K562 (cell line): ENCODE data around the gene PCP4L1. TPM values are rescaled to one million over a fixed set of nuclear protein-coding genes. Genes with fewer than 3 reads are reported as not detected.

Source experiments
- ATAC-seq: fragments of 200-7000 bp; cut with Tn5 transposase; 3 replicates; pipeline ENCODE4 v1.9.1; 2020; ENCODE audit warnings: moderate library complexity
- BruUV-seq: library from RNA; stranded (reverse); fragments of 400-500 nt; replicated peaks from 2 replicates; lab custom pipeline; 2021; lab: Mats Ljungman, UMichigan
- CTCF ChIA-PET: fragments of 300-600 bp; formaldehyde crosslinking; extraction: SDS; loops from one replicate; lab custom pipeline; 2021; ENCODE audit warnings: low intra/inter-chr PET ratio; lab: Yijun Ruan, JAX
- POLR2A ChIA-PET: fragments of 300-600, 350-650 bp; sonication (Branson Sonifier 250); formaldehyde crosslinking; extraction: SDS; loops from one replicate; lab custom pipeline; 2021; ENCODE audit warnings: antibody characterized with exemption, inconsistent platforms; lab: Yijun Ruan, JAX
- DNase-seq, 4 experiments: peaks; one replicate each; pipeline versions ENCODE4 v3.0.0 to v3.0.0-alpha.2; 2011 to 2018; ENCODE audit warnings: low spot score in 3 of 4, mixed read lengths in 3 of 4; ENCODE audit errors: extremely low read depth in 1 of 4
- FAIRE-seq: peaks from 2 replicates; lab custom pipeline; 2011; peaks lifted over from hg19 to GRCh38; lab: Jason Lieb, UNC
- H2AFZ ChIP-seq: 2 replicates; pipeline ENCODE4 v1.6.0; 2011; ENCODE audit warnings: low read depth, low read length, control low read depth, inconsistent platforms
- H3K27ac ChIP-seq: fragments of 200-600 bp; 3 replicates; pipeline ENCODE4 v1.8.0; 2011; ENCODE audit warnings: low read depth, mild to moderate bottlenecking, control low read depth, inconsistent platforms, low read length, moderate library complexity, mixed read lengths; ENCODE audit errors: extremely low read depth
- H3K27me3 ChIP-seq, 2 experiments: fragments of 300-600 bp in 1 of 2; 2 replicates in 1 of 2; 3 replicates in 1 of 2; pipeline versions ENCODE4 v1.6.0 to v1.8.0; 2011; ENCODE audit warnings: inconsistent platforms in 2 of 2, low read length in 2 of 2, mild to moderate bottlenecking in 1 of 2, mixed read lengths in 1 of 2, moderate library complexity in 1 of 2; ENCODE audit not compliant: control insufficient read depth in 2 of 2, insufficient read depth in 2 of 2
- H3K36me3 ChIP-seq: fragments of 300-600 bp; 3 replicates; pipeline ENCODE4 v1.8.0; 2011; ENCODE audit warnings: mild to moderate bottlenecking, low read length, inconsistent platforms; ENCODE audit not compliant: control insufficient read depth, insufficient read depth
- H3K4me1 ChIP-seq, 2 experiments: fragments of 200-600 bp in 1 of 2; replicated peaks in 1 of 2; 2 replicates in 1 of 2; 3 replicates in 1 of 2; pipeline versions ENCODE4 v1.5.1 to v1.8.0; 2011; ENCODE audit warnings: inconsistent platforms in 2 of 2, low read length in 2 of 2, mild to moderate bottlenecking in 1 of 2, mixed read lengths in 1 of 2, moderate library complexity in 1 of 2; ENCODE audit not compliant: control insufficient read depth in 2 of 2, insufficient read depth in 2 of 2
- H3K4me2 ChIP-seq: 2 replicates; pipeline ENCODE4 v1.6.1; 2011; ENCODE audit warnings: low read length, control low read depth, inconsistent platforms, mixed read lengths; ENCODE audit not compliant: insufficient read depth
- H3K4me3 ChIP-seq: fragments of 200-600 bp; sonication (generic), shearing (Covaris generic); 2 replicates; pipeline ENCODE4 v1.5.1; 2016; ENCODE audit warnings: control low read depth, inconsistent platforms
- H3K79me2 ChIP-seq: fragments of 200-600 bp; 3 replicates; pipeline ENCODE4 v1.8.0; 2011; ENCODE audit warnings: low read length, inconsistent platforms; ENCODE audit not compliant: control insufficient read depth, insufficient read depth
- H3K9ac ChIP-seq, 2 experiments: 2 replicates each; pipeline versions ENCODE4 v1.6.0 to v1.6.1; 2011; ENCODE audit warnings: low read depth in 2 of 2, low read length in 2 of 2, control low read depth in 1 of 2, inconsistent platforms in 1 of 2, mild to moderate bottlenecking in 1 of 2, mixed read lengths in 1 of 2; ENCODE audit not compliant: insufficient read depth in 1 of 2
- H3K9me1 ChIP-seq: one replicate; pipeline ENCODE4 v1.6.0; 2011; ENCODE audit warnings: inconsistent platforms, mild to moderate bottlenecking, low read length, moderate library complexity; ENCODE audit not compliant: control insufficient read depth, insufficient read depth
- H3K9me3 ChIP-seq: replicated peaks from 2 replicates; pipeline ENCODE4 v1.5.1; 2011; ENCODE audit warnings: low read depth, low read length, inconsistent platforms; ENCODE audit not compliant: control insufficient read depth, insufficient read depth
- H4K20me1 ChIP-seq: replicated peaks from 2 replicates; pipeline ENCODE4 v1.6.1; 2011; ENCODE audit warnings: low read length, inconsistent platforms, mixed read lengths; ENCODE audit not compliant: control insufficient read depth, insufficient read depth
- ARNT ChIP-seq, 2 experiments: fragments of 450-650 bp; IDR thresholded peaks; 2 replicates each; pipeline ENCODE4 v1.6.1; 2016; ENCODE audit warnings: mild to moderate bottlenecking in 1 of 2
- CC2D1A ChIP-seq: fragments of 450-650 bp; IDR thresholded peaks from 2 replicates; pipeline ENCODE4 v1.6.1; 2017; ENCODE audit warnings: mild to moderate bottlenecking
- JUND ChIP-seq, 2 experiments: IDR thresholded peaks; 2 replicates in 1 of 2; 3 replicates in 1 of 2; pipeline ENCODE4 v1.6.1; 2011; ENCODE audit warnings: borderline replicate concordance in 2 of 2, low read depth in 2 of 2, low read length in 2 of 2, improper control_type of control experiment in 1 of 2, missing biosample characterization in 1 of 2, missing genetic modification characterization in 1 of 2, missing genetic modification reagents in 1 of 2
- MAZ ChIP-seq, 2 experiments: fragments of 450-650 bp in 1 of 2; sonication (generic) in 1 of 2; formaldehyde crosslinking; IDR thresholded peaks in 1 of 2; conservative IDR thresholded peaks in 1 of 2; 2 replicates each; pipeline versions ENCODE4 v1.4.0 to v1.5.0; 2020; ENCODE audit warnings: mild to moderate bottlenecking in 1 of 2, missing genetic modification reagents in 1 of 2
- RBFOX2 ChIP-seq: fragments of 200-400 bp; formaldehyde crosslinking; IDR thresholded peaks from 2 replicates; pipeline ENCODE4 v1.6.1; 2017; ENCODE audit warnings: low read depth, mild to moderate bottlenecking, low read length, moderate library complexity
- STAT6 ChIP-seq: sonication (generic); formaldehyde crosslinking; IDR thresholded peaks from 2 replicates; pipeline ENCODE4 v1.8.1; 2023; ENCODE audit warnings: mild to moderate bottlenecking, missing genetic modification reagents
- TARDBP ChIP-seq: fragments of 450-650 bp; IDR thresholded peaks from 2 replicates; pipeline ENCODE4 v1.6.1; 2016
- TEAD4 ChIP-seq, 2 experiments: sonication (generic) in 1 of 2; formaldehyde crosslinking in 1 of 2; IDR thresholded peaks; 2 replicates each; pipeline versions ENCODE4 v1.6.1 to v1.8.0; 2012 to 2022; ENCODE audit warnings: borderline replicate concordance in 1 of 2, inconsistent platforms in 1 of 2, low read length in 1 of 2, mild to moderate bottlenecking in 1 of 2, missing genetic modification reagents in 1 of 2
- TOE1 ChIP-seq, 2 experiments: fragments of 450-650 bp in 1 of 2; sonication (generic) in 1 of 2; formaldehyde crosslinking in 1 of 2; IDR thresholded peaks; 2 replicates each; pipeline versions ENCODE4 v1.7.1 to v1.8.0; 2016 to 2022; ENCODE audit warnings: borderline replicate concordance in 2 of 2, mild to moderate bottlenecking in 2 of 2, antibody characterized with exemption in 1 of 2, inconsistent platforms in 1 of 2, low read depth in 1 of 2, missing genetic modification reagents in 1 of 2, moderate library complexity in 1 of 2
- ZBTB9 ChIP-seq: fragments of 450-650 bp; formaldehyde crosslinking; IDR thresholded peaks from 2 replicates; pipeline ENCODE4 v1.4.0; 2020; ENCODE audit warnings: mild to moderate bottlenecking, moderate library complexity
- ZNF263 ChIP-seq: sonication (generic); formaldehyde crosslinking; IDR thresholded peaks from 2 replicates; pipeline ENCODE4 v1.8.0; 2022; ENCODE audit warnings: mild to moderate bottlenecking, missing genetic modification reagents, borderline replicate concordance
- ZNF395 ChIP-seq: fragments of 200-800 bp; sonication (Bioruptor generic); IDR thresholded peaks from 2 replicates; pipeline ENCODE4 v1.6.1; 2017; ENCODE audit warnings: missing genetic modification characterization, missing compliant biosample characterization
- ZNF57 ChIP-seq: fragments of 450-650 bp; formaldehyde crosslinking; IDR thresholded peaks from 2 replicates; pipeline ENCODE4 v1.4.0; 2020; ENCODE audit warnings: mild to moderate bottlenecking, moderate library complexity
- WGBS: fragments of 100-300 bp; shearing (Covaris generic); methylation state at CpG from one replicate; pipeline ENCODE4 v1.1.6; 2016; ENCODE audit warnings: low coverage, mixed read lengths; ENCODE audit not compliant: insufficient coverage; ENCODE audit errors: missing lambda C conversion rate; 5-methylcytosine and 5-hydroxymethylcytosine counted together
- in situ Hi-C: fragments of 300-500 bp; cut with MboI; formaldehyde crosslinking; loops from 4 replicates; pipeline ENCODE4 v1.15.0; 2018; ENCODE audit warnings: inconsistent platforms, mixed read lengths
- intact Hi-C: fragments of 100-400 bp; cut with micrococcal nuclease; formaldehyde crosslinking; loops from 2 replicates; pipeline ENCODE4 v1.14.2; 2022
- polyA plus RNA-seq, 8 experiments: library from polyadenylated mRNA; depleted of rRNA in 4 of 8; stranded (reverse) in 5 of 8; unstranded in 3 of 8; fragments of >200 nt; fragmentation: Nextera tagmentation in 2 of 8; fragmentation: Illumina TruSeq in 1 of 8; extraction: Ambion mirVana in 2 of 8; extraction: Trizol in 1 of 8; gene quantifications; 2 replicates each; pipeline versions ENCODE4 v1.2.1 to v1.2.3, GENCODE V29; 2011 to 2014; ENCODE audit warnings: inconsistent platforms in 1 of 8, missing spikeins in 1 of 8
- total RNA-seq, 7 experiments: library from RNA; depleted of rRNA in 6 of 7; stranded (reverse); fragments of >200 nt in 6 of 7; fragmentation: Illumina TruSeq in 2 of 7; extraction: Trizol in 2 of 7; gene quantifications; 2 replicates each; pipeline versions ENCODE4 v1.2.1 to v1.2.3, GENCODE V29; 2011 to 2021; ENCODE audit warnings: low replicate concordance in 1 of 7

The PCP4L1 gene
- total and polyA plus RNA-seq, 9 of the 15 experiments (the other 6 are each of a cell fraction or from before 2014, with no cell fraction given) = not detected

GRCh38 chr1:161227196-161227871, 31.2 kb upstream of the PCP4L1 start:
- 8% methylated on average over 11 of the region's 11 CpGs for WGBS
- no peaks in the 10 kb centered on the region for H3K27me3 ChIP-seq
- H3K36me3 ChIP-seq = peaks cover 37% of the 10 kb centered on the region
- H3K4me2 ChIP-seq = peak overlapping the region; percentile 97
- no peaks in the 10 kb centered on the region for H3K9me3 ChIP-seq
- DNase-seq (peak; percentile 68 to 90 (median 71)), FAIRE-seq (peak; percentile 95), ATAC-seq (peak; percentile 71)
- H3K9ac ChIP-seq = peak overlapping the region; percentile 76 to 93
- CTCF ChIA-PET = interaction anchor here (0.6 to 1.6 kb wide), 8 partner anchors 35 to 156 kb away, joined by 3 to 7 read pairs (median 4); partner anchors contain the start of gene CFAP126
- POLR2A ChIA-PET = interaction anchor here (0.6 to 2.1 kb wide), 3 partner anchors 19 to 122 kb away, joined by 3 to 7 read pairs (median 3); partner anchors contain the start of gene SDHC
- peaks cover 15 to 16% of the 10 kb centered on the region in 2 experiments; a peak in 3 of 5 replicates for H3K4me1 ChIP-seq
- BruUV-seq = no TSS peak
- intact Hi-C loops = loop anchor here (2.0 to 5.0 kb wide), 4 partner anchors 63 to 155 kb away; partner anchors contain the start of gene CFAP126
- peak overlapping the region; percentile 87 for H2AFZ ChIP-seq
- peak overlapping the region; percentile 70 for H3K4me3 ChIP-seq
- H4K20me1 ChIP-seq = no peaks in the 10 kb centered on the region
- no peaks in the 10 kb centered on the region for H3K9me1 ChIP-seq
- in situ Hi-C loops = loop anchor here (5.0 kb wide), 1 partner anchor 155 kb away; no protein-coding TSS in a partner anchor
- H3K79me2 ChIP-seq = peaks cover 19% of the 10 kb centered on the region
- peak overlapping the region; percentile 79 for H3K27ac ChIP-seq
- TF ChIP-seq JUND (IDR thresholded peaks at IDR 0.05; ENCODE audit: borderline replicate concordance, low read depth, low read length) (no peak; the same call in 1 of the 2 replicates), JUND (tag; IDR thresholded peaks at IDR 0.05; ENCODE audit: borderline replicate concordance, low read depth, low read length) (peak; percentile 22; the same call in 1 of the 3 replicates), MAZ (CRISPR knock-in tag; conservative IDR thresholded peaks at IDR 0.05 in 1 of 2, IDR thresholded peaks at IDR 0.05 in 1 of 2) (peak; percentile 21 to 58; a peak in 2 of 4 replicates), RBFOX2 (peak; percentile 34; the same call in 1 of the 2 replicates), ZNF395 (no peak), TEAD4 (IDR thresholded peaks at IDR 0.05; ENCODE audit: low read length) (peak; percentile 36; the same call in 1 of the 2 replicates), TEAD4 (CRISPR knock-in tag; IDR thresholded peaks at IDR 0.05; ENCODE audit: borderline replicate concordance) (no peak), ARNT (IDR thresholded peaks at IDR 0.05) (no peak), STAT6 (CRISPR knock-in tag) (0 out of 2 replicates have a peak, but pooled peaks have one; percentile 64), TOE1 (IDR thresholded peaks at IDR 0.05; ENCODE audit: borderline replicate concordance) (no peak), TOE1 (CRISPR knock-in tag; IDR thresholded peaks at IDR 0.05; ENCODE audit: borderline replicate concordance, low read depth) (no peak), ZBTB9 (CRISPR knock-in tag) (0 out of 2 replicates have a peak, but pooled peaks have one; percentile 69), ZNF57 (no peak), ZNF263 (CRISPR knock-in tag) (peak; percentile 64; the same call in 1 of the 2 replicates), TARDBP (no peak), CC2D1A (peak; percentile 31; the same call in 1 of the 2 replicates)
